Occipital lobe (tissue), 2 donors: Measurements from ENCODE around the gene RPS14. TPM values are rescaled to one million over a fixed set of nuclear protein-coding genes. Genes with fewer than 3 reads are reported as not detected.
"Not testable (repeated sequence)": the region's sequence is repeated elsewhere in the genome, so short reads cannot be mapped to it uniquely, and the experiment has no call there.

Experiments
- DNase-seq: peaks from one replicate; lab custom pipeline; 2025; lab: John Stamatoyannopoulos, UW
- total RNA-seq: library from RNA; depleted of rRNA; stranded (reverse); fragments of >200 nt; gene quantifications from one replicate; pipeline ENCODE4 v1.2.3, GENCODE V29; 2014

The RPS14 gene
- total RNA-seq, 1 donor from 2014 or later: 2,126 TPM

DNA sequence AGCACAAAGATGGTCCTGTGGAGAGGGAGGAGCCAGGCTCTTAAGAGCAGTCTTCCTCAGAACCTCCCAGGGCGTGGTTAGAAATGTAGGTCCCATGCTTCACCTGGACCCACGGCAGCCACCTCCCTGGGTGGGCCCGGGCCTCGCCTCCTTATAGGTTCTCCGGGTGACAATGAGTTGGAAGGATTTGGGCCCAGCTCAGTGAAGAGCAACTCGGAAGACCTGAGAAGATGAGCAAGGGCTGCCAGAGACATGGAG lies 32.1 kb upstream of the RPS14 start:
- no peak for DNase-seq

DNA sequence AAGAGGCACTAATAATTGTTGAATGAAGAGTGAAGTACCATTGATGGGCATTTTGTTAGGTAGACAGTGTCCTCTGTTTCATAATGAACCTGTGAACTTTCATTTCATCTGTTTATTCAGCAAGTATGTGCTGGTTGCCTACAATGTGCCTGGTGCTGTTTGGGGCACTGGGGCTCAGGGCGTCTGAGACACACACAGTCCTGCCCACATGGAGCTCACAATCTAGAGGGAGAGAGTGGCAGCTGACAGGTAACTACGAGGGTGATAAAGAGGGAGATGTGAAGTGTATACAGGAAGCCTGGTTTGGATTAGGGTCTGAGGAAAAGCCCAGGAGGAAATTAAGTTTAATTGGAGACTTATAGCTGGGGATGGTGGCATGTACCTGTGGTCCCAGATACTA lies 29.9 kb upstream of the RPS14 start:
- no peak for DNase-seq

- not testable (repeated sequence) for DNase-seq
Measured at GRCh38 chr5:150476568-150476967, 27.0 kb upstream of the RPS14 start.

GRCh38 chr5:150473673-150474358 lies 24.3 kb upstream of the RPS14 start:
- no peak for DNase-seq

DNA sequence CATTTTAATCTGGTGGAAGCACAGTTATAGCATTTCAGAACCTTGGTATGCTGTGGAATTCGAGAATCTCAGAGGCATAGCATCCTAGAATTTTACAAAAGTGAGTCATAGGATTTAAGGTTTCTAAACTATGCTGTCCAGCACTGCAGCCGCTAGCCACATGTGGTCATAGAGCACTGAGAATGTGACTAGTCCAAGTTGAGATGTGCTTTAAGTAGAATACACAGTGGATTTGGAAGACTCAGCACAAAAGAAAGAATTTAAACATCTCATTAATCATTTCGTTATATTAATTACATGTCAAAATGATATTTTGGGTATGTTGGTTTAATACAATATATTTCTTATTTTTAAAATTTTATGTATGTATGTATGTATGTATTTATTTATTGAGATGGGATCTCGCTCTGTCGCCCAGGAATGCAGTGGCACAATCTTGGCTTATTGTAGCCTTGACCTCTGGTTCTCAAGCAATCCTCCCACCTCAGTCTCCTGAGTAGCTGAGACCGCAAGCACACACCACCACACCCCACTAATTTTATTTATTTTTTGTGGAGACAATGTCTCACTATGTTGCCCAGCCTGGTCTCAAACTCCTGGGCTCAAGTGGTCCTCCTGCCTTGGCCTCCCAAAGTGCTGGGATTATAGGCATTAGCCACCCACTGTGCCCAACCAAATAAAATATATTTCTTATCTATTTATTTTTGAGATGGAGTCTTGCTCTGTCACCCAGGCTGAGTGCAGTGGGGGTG lies 20.4 kb upstream of the RPS14 start:
- no peak for DNase-seq

- no peak for DNase-seq
Measured at GRCh38 chr5:150468206-150468605, 18.7 kb upstream of the RPS14 start.

DNA sequence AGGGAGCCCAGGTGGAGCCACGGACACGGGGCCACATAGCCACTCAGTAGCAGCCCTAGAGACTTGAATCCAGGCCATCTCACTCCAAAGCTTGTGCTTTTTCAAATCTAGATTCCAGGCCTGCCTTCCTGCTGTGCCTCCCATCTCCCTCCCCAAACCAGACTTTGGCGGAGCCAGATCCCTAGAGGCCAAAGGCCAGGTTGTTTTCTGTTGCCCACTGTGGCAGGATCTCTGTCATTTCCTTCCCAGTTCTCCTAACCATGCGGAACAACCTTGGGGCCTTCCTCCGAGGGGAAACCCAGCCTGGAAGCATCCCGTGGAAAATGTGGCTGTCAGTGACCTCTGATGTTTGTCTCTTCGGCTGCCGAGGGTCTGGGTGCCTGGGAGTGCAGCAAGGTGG lies 16.4 kb upstream of the RPS14 start:
- no peak for DNase-seq

- no peak for DNase-seq
Measured at GRCh38 chr5:150464554-150465012, 15.0 kb upstream of the RPS14 start.

- DNase-seq: no peak
Measured at GRCh38 chr5:150461231-150461630, 11.7 kb upstream of the RPS14 start.

DNA sequence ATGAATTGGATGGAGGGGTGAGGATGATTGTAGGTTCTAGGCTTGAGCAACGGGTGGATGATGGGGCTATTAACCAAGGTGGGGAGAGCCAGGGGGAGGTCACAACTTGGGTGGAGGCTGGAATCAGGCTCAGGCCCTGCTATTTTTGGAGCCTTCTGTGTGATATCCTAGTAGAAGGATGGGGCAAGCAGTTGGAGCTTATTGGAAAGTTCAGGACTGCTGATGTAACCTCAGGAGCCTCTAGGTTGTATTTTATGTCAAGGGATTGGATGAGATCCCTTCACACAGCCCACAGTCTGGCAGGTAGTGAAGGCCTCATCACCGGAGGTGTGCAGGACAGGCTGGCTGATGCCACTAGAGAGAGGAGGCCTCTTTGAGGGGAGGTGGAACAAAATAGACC lies 11.2 kb upstream of the RPS14 start:
- no peak for DNase-seq

DNA sequence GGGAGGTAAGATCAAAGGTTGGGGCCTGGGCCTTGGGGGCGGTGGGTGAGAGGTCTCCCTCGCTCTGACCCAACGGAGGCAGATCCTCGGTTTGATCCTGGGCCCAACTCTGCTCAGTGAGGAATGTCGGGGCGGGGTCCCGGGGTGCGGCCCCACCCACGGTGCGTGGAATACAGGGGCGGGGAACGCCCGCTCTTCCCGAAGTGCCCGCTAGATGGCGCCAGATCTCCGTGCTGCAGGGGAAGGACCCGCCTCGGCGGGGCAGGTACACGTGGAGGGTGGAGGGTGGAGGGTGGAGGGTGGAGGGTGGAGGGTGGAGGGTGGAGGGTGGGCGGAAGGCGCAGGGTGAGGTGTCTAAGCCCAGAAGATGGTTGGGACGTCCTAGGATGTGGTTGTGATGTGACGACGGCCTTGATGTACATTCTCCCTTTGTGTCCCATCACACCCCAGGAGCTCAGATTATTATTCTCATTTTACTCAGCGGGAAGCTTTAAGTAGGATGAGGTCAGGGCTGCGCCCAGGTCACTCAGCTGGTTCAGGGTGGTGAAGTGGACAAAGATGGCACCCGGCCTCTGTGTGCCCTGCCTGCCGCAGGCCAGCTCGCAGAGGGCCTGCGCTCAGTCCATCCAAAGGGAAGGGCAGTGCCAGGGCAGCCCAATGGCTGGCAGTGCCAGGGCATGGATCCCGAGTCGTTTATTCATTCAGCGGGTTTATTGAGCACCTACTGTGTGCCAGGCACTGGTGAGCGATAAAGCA lies 9.4 kb upstream of the RPS14 start:
- DNase-seq: peak; percentile 41

DNA sequence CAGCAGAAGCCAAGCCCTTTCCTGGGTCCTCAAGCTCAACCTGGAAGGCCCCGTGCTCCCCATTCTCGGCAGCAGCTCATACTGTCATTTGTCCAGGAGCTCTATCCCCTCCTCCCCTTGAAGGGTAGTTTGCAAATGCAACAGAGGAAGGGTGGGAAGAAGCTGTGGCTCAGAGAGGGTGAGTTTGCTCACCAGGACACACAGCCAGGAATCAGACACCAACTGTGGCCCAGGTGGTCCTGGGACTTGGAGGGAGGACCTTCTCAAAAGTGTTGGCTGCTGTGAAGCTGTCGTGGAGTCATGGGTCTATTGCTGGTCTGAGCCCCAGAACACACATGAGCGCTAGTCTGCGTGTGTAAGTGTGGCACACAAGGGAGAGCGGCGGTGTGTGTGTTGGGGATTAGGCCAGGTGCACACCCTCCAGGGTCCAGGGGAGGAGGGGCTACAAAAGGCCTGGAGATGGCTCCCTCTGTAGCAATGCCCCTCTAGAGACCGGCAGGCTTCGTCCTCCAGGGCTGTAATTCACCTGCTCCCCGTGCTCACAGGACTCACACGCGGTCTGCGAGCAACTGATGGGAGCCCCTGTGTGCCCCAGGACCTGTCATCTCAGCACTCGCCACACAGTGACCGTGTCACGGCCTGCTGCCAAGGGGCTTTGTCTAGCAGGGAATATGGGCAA lies 8.2 kb upstream of the RPS14 start:
- DNase-seq: no peak

GRCh38 chr5:150457121-150457520 lies 7.6 kb upstream of the RPS14 start:
- no peak for DNase-seq

GRCh38 chr5:150454492-150455229 lies 5.1 kb upstream of the RPS14 start:
- no peak for DNase-seq

DNA sequence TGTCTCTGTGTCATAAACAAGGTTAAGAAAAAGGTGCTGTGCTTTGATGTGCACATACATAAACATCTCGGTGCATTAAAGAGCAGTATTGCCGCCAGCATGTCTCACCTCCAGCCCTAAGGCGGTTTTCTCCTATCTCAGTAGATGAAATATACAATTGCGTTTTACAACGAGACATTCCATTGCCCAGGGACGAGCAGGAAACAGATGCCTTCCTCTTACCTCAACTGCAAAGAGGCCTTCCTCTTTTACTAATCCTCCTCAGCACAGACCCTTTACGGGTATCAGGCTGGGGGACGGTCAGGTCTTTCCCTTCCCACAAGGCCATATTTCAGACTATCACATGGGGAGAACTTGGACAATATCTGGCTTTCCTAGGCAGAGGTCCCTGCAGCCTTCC lies 4.5 kb upstream of the RPS14 start:
- DNase-seq: not testable (repeated sequence)

DNA sequence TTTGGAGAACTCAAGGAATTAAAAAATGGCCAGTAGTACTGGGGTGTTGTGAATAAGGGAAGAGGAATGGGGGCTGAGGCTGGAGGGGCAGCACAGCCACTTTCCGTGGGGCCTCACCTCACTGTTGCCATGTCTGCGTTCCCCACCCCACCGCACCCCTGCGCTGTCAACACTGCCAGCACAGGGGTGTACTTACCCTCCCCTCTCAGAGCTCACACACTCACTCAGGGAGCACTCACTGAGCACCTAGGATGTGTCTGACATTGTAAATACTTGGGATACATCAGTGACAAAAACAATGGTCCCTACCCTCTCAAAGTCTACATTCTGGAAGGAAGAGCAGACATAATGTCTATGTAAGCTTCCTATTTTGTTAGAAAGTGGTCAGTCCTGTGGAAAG lies 3.4 kb upstream of the RPS14 start:
- DNase-seq: no peak

DNA sequence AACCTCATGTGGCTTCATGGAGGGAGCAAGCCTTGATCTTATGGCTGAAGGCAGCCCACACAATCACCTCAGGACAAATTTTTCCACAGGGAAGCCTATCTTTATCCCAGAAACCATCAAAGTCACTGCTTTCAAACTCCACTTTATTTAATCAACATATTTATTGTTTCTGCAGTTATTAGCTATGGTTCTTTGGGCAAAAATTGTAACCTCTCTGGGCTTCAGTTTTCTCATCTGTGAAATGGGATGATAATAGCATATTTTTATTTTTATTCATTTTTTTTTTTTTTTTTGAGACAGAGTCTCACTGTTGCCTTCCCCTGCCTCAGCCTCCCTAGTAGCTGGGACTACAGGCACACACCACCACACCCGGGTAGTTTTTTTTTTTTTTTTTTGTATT lies 2.1 kb upstream of the RPS14 start:
- DNase-seq: no peak

- DNase-seq: no peak
Measured at GRCh38 chr5:150448952-150449516, 505 bp downstream of the RPS14 start.

DNA sequence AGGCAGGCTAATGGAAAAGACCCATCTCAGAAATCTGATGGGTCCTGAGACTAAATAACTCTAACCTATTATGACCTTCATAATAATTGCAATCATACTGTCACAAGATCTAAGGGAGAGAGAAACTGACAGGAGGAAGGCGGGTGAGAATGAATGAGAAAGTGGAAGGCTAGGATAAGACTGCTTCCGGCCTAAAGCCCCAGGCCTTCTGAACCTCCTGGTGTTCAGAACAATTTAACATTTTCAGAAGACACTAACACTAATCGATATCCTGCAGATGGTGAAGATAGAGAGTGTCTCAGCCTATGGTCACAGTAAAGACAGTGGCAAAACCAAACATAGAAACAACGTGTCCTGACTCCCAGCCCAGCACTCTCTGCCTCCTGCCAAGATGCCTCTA lies 1.2 kb downstream of the RPS14 start:
- DNase-seq: no peak

DNA sequence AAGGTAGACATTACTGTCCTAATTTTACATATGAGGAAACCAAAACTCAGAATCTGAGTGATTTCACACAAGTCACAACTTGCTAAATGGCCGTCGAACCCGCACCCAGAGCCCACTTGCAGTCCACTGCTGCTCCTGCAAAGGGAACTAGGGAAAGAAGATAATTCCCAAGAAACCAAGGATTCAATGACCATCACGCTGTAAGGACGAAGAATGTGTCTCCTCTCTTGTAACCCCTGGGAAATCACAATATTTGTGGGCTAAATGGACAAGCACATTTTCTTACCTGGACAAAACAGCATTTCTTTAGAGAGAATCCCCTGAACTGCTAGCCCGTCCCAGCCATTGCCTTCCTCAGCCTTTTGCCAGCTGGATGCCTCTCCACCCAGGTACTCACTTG lies 2.4 kb downstream of the RPS14 start:
- no peak for DNase-seq

DNA sequence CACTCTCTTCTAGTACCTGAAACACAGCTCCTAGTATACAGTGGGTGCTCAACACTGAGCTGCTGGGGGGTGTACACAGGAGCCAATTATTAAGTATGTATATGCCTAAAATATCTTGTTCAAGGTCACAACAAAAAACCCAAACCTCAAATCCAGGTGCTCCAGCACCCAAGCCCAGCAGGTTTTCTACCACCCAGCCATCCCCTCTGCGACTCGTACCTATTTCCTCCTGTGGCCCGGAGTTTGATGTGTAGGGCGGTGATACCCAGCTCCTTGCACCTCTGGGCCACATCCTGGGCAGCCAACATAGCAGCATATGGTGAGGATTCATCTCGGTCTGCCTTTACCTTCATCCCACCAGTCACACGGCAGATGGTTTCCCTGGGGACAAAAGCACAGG lies 3.0 kb downstream of the RPS14 start:
- no peak for DNase-seq
